NCI-H2107 (cell line): ENCODE data around the gene EFCAB8.
"Not testable (repeated sequence)": the region's sequence is repeated elsewhere in the genome, so short reads cannot be mapped to it uniquely, and the experiment has no call there.

ENCODE experiments used
- DNase-seq: peaks from one replicate; lab custom pipeline; 2025; lab: John Stamatoyannopoulos, UW

EFCAB8 gene

GRCh38 chr20:32909896-32910571 lies 51.3 kb downstream of the EFCAB8 start:
- DNase-seq = no peak

GRCh38 chr20:32911355-32911754 lies 52.6 kb downstream of the EFCAB8 start:
- no peak for DNase-seq

- DNase-seq = no peak
These were observed 54.0 kb downstream of the EFCAB8 start for GRCh38 chr20:32912688-32913087.

- no peak for DNase-seq
These were observed 55.3 kb downstream of the EFCAB8 start for GRCh38 chr20:32914031-32914430.

- no peak for DNase-seq
These were observed 58.6 kb downstream of the EFCAB8 start for GRCh38 chr20:32917191-32917950.

GRCh38 chr20:32918296-32918695 lies 59.6 kb downstream of the EFCAB8 start:
- DNase-seq = no peak

- DNase-seq = no peak
These were observed 60.0 kb downstream of the EFCAB8 start for GRCh38 chr20:32918751-32919150.

- DNase-seq = no peak
These were observed 61.3 kb downstream of the EFCAB8 start for GRCh38 chr20:32920066-32920465.

- no peak for DNase-seq
These were observed 62.0 kb downstream of the EFCAB8 start for GRCh38 chr20:32920530-32921298.

GRCh38 chr20:32922466-32922865 lies 63.7 kb downstream of the EFCAB8 start:
- DNase-seq = no peak

GRCh38 chr20:32924781-32925180 lies 66.1 kb downstream of the EFCAB8 start:
- no peak for DNase-seq

- no peak for DNase-seq
These were observed 66.9 kb downstream of the EFCAB8 start for GRCh38 chr20:32925481-32926196.

GRCh38 chr20:32929162-32929561 lies 70.4 kb downstream of the EFCAB8 start:
- no peak for DNase-seq

- DNase-seq = no peak
These were observed 71.5 kb downstream of the EFCAB8 start for GRCh38 chr20:32930181-32930580.

- DNase-seq = no peak
These were observed 72.0 kb downstream of the EFCAB8 start for GRCh38 chr20:32930701-32931100.

- DNase-seq = no peak
These were observed 75.9 kb downstream of the EFCAB8 start for GRCh38 chr20:32934580-32934979.

- DNase-seq = no peak
These were observed 82.6 kb downstream of the EFCAB8 start for GRCh38 chr20:32941155-32941885.

GRCh38 chr20:32943490-32944052 lies 84.8 kb downstream of the EFCAB8 start:
- no peak for DNase-seq

- DNase-seq = no peak
These were observed 87.0 kb downstream of the EFCAB8 start for GRCh38 chr20:32945710-32946221.

- DNase-seq = no peak
These were observed 87.9 kb downstream of the EFCAB8 start for GRCh38 chr20:32946629-32947028.

- DNase-seq = not testable (repeated sequence)
These were observed 91.8 kb downstream of the EFCAB8 start for GRCh38 chr20:32950539-32950938.
